A549 (cell line): ENCODE measurements around the gene COG3. TPM values are rescaled to one million over a fixed set of nuclear protein-coding genes. Genes with fewer than 3 reads are reported as not detected.

Experiments
- ATAC-seq, 2 experiments: fragments of 200-7000 bp in 1 of 2; fragments of >200 bp in 1 of 2; cut with Nextera tagmentation in 1 of 2; cut with Tn5 transposase in 1 of 2; 3 replicates each; pipeline versions ENCODE4 v1.8.0 to v1.9.1; 2018 to 2020; ENCODE audit warnings: mild to moderate bottlenecking in 1 of 2, moderate library complexity in 1 of 2
- CTCF ChIA-PET: fragments of 300-600 bp; sonication (Branson Sonifier 250); formaldehyde crosslinking; extraction: SDS; loops from one replicate; lab custom pipeline; 2021; ENCODE audit warnings: antibody characterized with exemption, inconsistent platforms; lab: Yijun Ruan, JAX
- POLR2A ChIA-PET: fragments of 350-600 bp; formaldehyde crosslinking; extraction: SDS; loops from one replicate; lab custom pipeline; 2021; ENCODE audit warnings: antibody characterized with exemption, inconsistent platforms; lab: Yijun Ruan, JAX
- DNase-seq, 2 experiments: peaks; one replicate each; pipeline versions ENCODE4 v3.0.0 to v3.0.0-alpha.2; 2011 to 2016; ENCODE audit warnings: low read depth in 1 of 2, low spot score in 1 of 2
- FAIRE-seq: peaks from 2 replicates; lab custom pipeline; 2011; peaks lifted over from hg19 to GRCh38; lab: Jason Lieb, UNC
- H3K27ac ChIP-seq, 2 experiments: fragments of >200 bp; sonication (Bioruptor Twin); formaldehyde crosslinking; 3 replicates each; pipeline ENCODE4 v1.5.1; 2016 to 2017
- H3K4me1 ChIP-seq: fragments of >200 bp; sonication (Bioruptor Twin); formaldehyde crosslinking; 3 replicates; pipeline ENCODE4 v1.6.1; 2016
- H3K4me2 ChIP-seq: fragments of >200 bp; sonication (Bioruptor Twin); formaldehyde crosslinking; 3 replicates; pipeline ENCODE4 v1.6.1; 2016
- H3K4me3 ChIP-seq: fragments of >200 bp; sonication (Bioruptor Twin); formaldehyde crosslinking; 3 replicates; pipeline ENCODE4 v1.5.1; 2016
- H3K9me3 ChIP-seq: fragments of >200 bp; sonication (Bioruptor Twin); formaldehyde crosslinking; 3 replicates; pipeline ENCODE4 v1.6.1; 2016
- EHF ChIP-seq: fragments of 250-450 bp; sonication (Bioruptor Pico); IDR thresholded peaks from 2 replicates; pipeline ENCODE4 v1.5.0; 2020; ENCODE audit warnings: mild to moderate bottlenecking
- GATA3 ChIP-seq: IDR thresholded peaks from 2 replicates; pipeline ENCODE4 v1.6.1; 2012; ENCODE audit warnings: borderline replicate concordance
- HOXB13 ChIP-seq: fragments of 250-450 bp; sonication (Bioruptor Pico); IDR thresholded peaks from 2 replicates; pipeline ENCODE4 v1.5.0; 2020; ENCODE audit warnings: low read depth, mild to moderate bottlenecking, moderate library complexity
- JUN ChIP-seq, 2 experiments: fragments of >200 bp; sonication (Bioruptor Twin); formaldehyde crosslinking; IDR thresholded peaks; 2 replicates in 1 of 2; 3 replicates in 1 of 2; pipeline ENCODE4 v1.6.1; 2016 to 2017
- RAD21 ChIP-seq, 2 experiments: fragments of >200 bp in 1 of 2; sonication (Bioruptor Twin) in 1 of 2; formaldehyde crosslinking in 1 of 2; IDR thresholded peaks in 1 of 2; conservative IDR thresholded peaks in 1 of 2; 2 replicates in 1 of 2; 3 replicates in 1 of 2; pipeline ENCODE4 v1.6.1; 2012 to 2018; ENCODE audit warnings: inconsistent platforms in 1 of 2
- RFX5 ChIP-seq: fragments of 450-650 bp; IDR thresholded peaks from 2 replicates; pipeline ENCODE4 v1.7.1; 2014; ENCODE audit warnings: antibody characterized with exemption, mild to moderate bottlenecking, moderate library complexity
- RNF2 ChIP-seq: fragments of 200-600 bp; sonication (generic); IDR thresholded peaks from 2 replicates; pipeline ENCODE4 v1.6.1; 2016; ENCODE audit warnings: low read depth, mild to moderate bottlenecking, antibody characterized with exemption, moderate library complexity, borderline replicate concordance
- TP53 ChIP-seq: fragments of 250-450 bp; sonication (Bioruptor Pico); IDR thresholded peaks from 2 replicates; pipeline ENCODE4 v1.5.0; 2021; ENCODE audit warnings: mild to moderate bottlenecking, moderate library complexity
- ZNF302 ChIP-seq: fragments of 250-450 bp; sonication (Bioruptor Pico); IDR thresholded peaks from 2 replicates; pipeline ENCODE4 v1.9.0; 2021; ENCODE audit warnings: inconsistent platforms, mild to moderate bottlenecking, moderate library complexity
- WGBS: methylation state at CpG from one replicate; pipeline ENCODE4 v1.1.6; 2017; ENCODE audit errors: missing lambda C conversion rate; 5-methylcytosine and 5-hydroxymethylcytosine counted together
- polyA plus RNA-seq, 4 experiments: library from polyadenylated mRNA; depleted of rRNA in 3 of 4; stranded (reverse); fragments of >200 nt; fragmentation: RNase III in 1 of 4; extraction: RNeasy Plus Mini Kit Qiagen cat#74134 plus additional on column Dnase treatment in 1 of 4; gene quantifications; 2 replicates in 3 of 4; 3 replicates in 1 of 4; pipeline ENCODE4 v1.2.3, GENCODE V29; 2011 to 2017
- small RNA-seq, 6 experiments: library from RNA; depleted of rRNA; stranded (forward); fragments of <200 nt; gene quantifications; one replicate each; pipeline ENCODE3, GENCODE V24; 2012
- TF ChIP-seq, protein P1 (sequence below): fragments of 250-450 bp; sonication (Bioruptor Pico); IDR thresholded peaks from 2 replicates; pipeline ENCODE4 v1.5.0; 2021; ENCODE audit warnings: mild to moderate bottlenecking, moderate library complexity, borderline replicate concordance

COG3 gene
- polyA plus RNA-seq, 2 of the 4 experiments (the other 2 are of a cell fraction), result 8.2 to 23.3 TPM

DNA sequence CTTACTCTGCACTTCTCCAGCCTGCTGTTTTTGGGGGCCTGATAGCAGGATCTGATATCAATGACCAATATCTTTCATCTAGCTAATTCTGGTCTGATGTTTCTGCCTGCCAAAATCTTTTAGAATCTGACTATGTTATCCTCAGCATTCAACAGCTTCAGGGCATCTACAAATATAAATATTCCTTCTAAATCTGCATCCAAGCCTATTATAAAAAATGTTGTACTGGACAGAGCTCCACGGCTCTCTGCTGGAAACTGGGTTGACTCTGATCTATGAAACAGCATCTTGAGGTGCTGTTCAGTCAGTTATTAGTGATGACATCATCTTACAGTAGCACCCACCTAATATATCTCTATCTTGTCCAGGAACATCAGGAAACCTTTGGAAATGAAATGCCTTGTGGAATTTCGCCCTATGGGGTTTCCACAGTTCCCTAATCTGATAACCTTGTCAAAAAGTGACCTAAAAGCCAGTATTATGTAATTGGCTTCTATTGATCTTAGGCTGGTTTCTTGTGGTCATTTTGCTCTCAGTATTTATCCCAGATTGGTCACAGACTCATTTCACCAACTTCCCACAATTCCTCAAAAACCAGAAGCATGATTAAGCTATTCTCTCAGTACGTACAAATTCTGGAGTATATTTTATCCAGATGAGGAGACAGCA lies 117.8 kb downstream of the COG3 start:
- TF ChIP-seq EHF (CRISPR knock-in tag), result no peak
- no peak for TF ChIP-seq JUN (IDR thresholded peaks at IDR 0.05)
- TF ChIP-seq HOXB13 (CRISPR knock-in tag), result no peak
- TF ChIP-seq GATA3, result no peak
- TF ChIP-seq, protein P1, sequence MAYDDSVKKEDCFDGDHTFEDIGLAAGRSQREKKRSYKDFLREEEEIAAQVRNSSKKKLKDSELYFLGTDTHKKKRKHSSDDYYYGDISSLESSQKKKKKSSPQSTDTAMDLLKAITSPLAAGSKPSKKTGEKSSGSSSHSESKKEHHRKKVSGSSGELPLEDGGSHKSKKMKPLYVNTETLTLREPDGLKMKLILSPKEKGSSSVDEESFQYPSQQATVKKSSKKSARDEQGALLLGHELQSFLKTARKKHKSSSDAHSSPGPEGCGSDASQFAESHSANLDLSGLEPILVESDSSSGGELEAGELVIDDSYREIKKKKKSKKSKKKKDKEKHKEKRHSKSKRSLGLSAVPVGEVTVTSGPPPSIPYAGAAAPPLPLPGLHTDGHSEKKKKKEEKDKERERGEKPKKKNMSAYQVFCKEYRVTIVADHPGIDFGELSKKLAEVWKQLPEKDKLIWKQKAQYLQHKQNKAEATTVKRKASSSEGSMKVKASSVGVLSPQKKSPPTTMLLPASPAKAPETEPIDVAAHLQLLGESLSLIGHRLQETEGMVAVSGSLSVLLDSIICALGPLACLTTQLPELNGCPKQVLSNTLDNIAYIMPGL (CRISPR knock-in tag), result no peak
- no peak for TF ChIP-seq TP53 (CRISPR knock-in tag)
- TF ChIP-seq ZNF302, result no peak
- TF ChIP-seq RFX5, result no peak
- no peak overlapping the region for H3K4me3 ChIP-seq
- no peaks in the 10 kb centered on the region for H3K9me3 ChIP-seq
- H3K27ac ChIP-seq, result no peak overlapping the region
- no peak for ATAC-seq
- no peaks in the 10 kb centered on the region for H3K4me1 ChIP-seq
- 25% methylated on average over 3 of the region's 3 CpGs for WGBS
- POLR2A ChIA-PET, result no interaction called here
- FAIRE-seq, result no peak
- no peak for DNase-seq
- no peak overlapping the region for H3K4me2 ChIP-seq
- CTCF ChIA-PET, result interaction anchor here (0.7 kb wide), 1 partner anchor 427 kb away, joined by 4 read pairs; no protein-coding TSS in a partner anchor

DNA sequence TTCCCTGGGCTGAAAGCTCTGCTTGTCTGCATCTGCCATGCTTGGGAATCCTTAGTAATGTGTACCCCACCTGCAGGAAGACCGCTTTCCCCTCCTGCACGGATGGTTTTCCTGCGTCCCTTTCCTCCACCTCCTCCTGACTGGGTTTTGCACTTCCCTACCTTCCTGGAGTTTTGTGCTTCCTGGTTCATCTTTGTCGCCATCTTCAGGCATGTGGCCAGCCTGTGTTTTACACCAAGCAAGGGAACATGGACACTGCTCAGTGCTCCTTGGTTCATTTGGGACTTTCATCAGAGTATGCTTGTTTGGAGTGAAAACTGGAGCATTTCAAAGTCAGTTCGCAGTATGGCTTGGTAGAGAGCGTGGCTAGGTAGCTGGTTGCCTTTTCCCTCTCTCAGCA lies 120.1 kb downstream of the COG3 start:
- no peak overlapping the region for H3K27ac ChIP-seq
- FAIRE-seq (no peak), ATAC-seq (peak in 1 of 2 experiments; percentile 72; a peak in 4 of 6 replicates), DNase-seq (peak in 1 of 2 experiments; percentile 26)
- H3K4me1 ChIP-seq, result no peaks in the 10 kb centered on the region
- 0 out of 5 replicates have a peak, but pooled peaks of 1 of the 2 experiments have one; percentile 30 for TF ChIP-seq RAD21 (conservative IDR thresholded peaks at IDR 0.05 in 1 of 2, IDR thresholded peaks at IDR 0.05 in 1 of 2)
- no peak for TF ChIP-seq RNF2
- H3K4me3 ChIP-seq, result no peak overlapping the region
- no peak overlapping the region for H3K4me2 ChIP-seq
- no peaks in the 10 kb centered on the region for H3K9me3 ChIP-seq
- ChIA-PET CTCF (interaction anchor here (1.7 kb wide), 1 partner anchor 214 kb away, joined by 5 read pairs; no protein-coding TSS in a partner anchor), POLR2A (no interaction called here)
- 57% methylated on average over 6 of the region's 6 CpGs for WGBS

Small RNAs within 50 kb of the gene (small RNA-seq; reads per million reads assigned to genes)
- gene RNA5SP27 (0 reads per million in 6 experiments), gene TIMM9P3 (0 reads per million in 6 experiments)

Other genes with a start within 250 kb of the COG3 start
- gene TPT1, start 123.8 kb upstream of the COG3 start, polyA plus RNA-seq (2011; rRNA removed), result 3,255 and 3,850 TPM in 2 replicates
- 2,037 to 2,646 TPM (median 2,486 TPM) in 3 replicates for gene TPT1, start 123.8 kb upstream of the COG3 start, polyA plus RNA-seq (2017; fragmentation: RNase III; extraction: RNeasy Plus Mini Kit Qiagen cat#74134 plus additional on column Dnase treatment)
- 11.2 and 12.7 TPM in 2 replicates for gene SLC25A30, start 46.6 kb upstream of the COG3 start, polyA plus RNA-seq (2011; rRNA removed)
- gene SLC25A30, start 46.6 kb upstream of the COG3 start, polyA plus RNA-seq (2017; fragmentation: RNase III; extraction: RNeasy Plus Mini Kit Qiagen cat#74134 plus additional on column Dnase treatment), result 10.1 to 10.6 TPM (median 10.1 TPM) in 3 replicates
- gene ERICH6B, start 150.8 kb downstream of the COG3 start, polyA plus RNA-seq (2011; rRNA removed), result not detected in 2 replicates
- gene ERICH6B, start 150.8 kb downstream of the COG3 start, polyA plus RNA-seq (2017; fragmentation: RNase III; extraction: RNeasy Plus Mini Kit Qiagen cat#74134 plus additional on column Dnase treatment), result not detected in 3 replicates
- gene CBY2, start 237.4 kb downstream of the COG3 start, polyA plus RNA-seq (2011; rRNA removed), result 0.08 and 0.28 TPM in 2 replicates
- not detected in 3 replicates for gene CBY2, start 237.4 kb downstream of the COG3 start, polyA plus RNA-seq (2017; fragmentation: RNase III; extraction: RNeasy Plus Mini Kit Qiagen cat#74134 plus additional on column Dnase treatment)